SK-N-SH treated with all-trans-retinoic acid at 6 μM for 48 hours (cell line): ENCODE results near the gene GREM2.

Experiments used
- ESRRG ChIP-seq: fragments of 250-450 bp; sonication (Bioruptor Pico); IDR thresholded peaks from 2 replicates; pipeline ENCODE4 v1.6.1; 2021; ENCODE audit warnings: mild to moderate bottlenecking
- GLIS3 ChIP-seq: fragments of 250-450 bp; sonication (Bioruptor Pico); IDR thresholded peaks from 2 replicates; pipeline ENCODE4 v1.5.0; 2020; ENCODE audit warnings: mild to moderate bottlenecking, moderate library complexity
- OSR1 ChIP-seq: fragments of 250-450 bp; sonication (Bioruptor Pico); IDR thresholded peaks from 2 replicates; pipeline ENCODE4 v1.8.0; 2022; ENCODE audit warnings: moderate library complexity, mild to moderate bottlenecking, inconsistent platforms
- ZFP3 ChIP-seq: fragments of 250-450 bp; sonication (Bioruptor Pico); IDR thresholded peaks from 2 replicates; pipeline ENCODE4 v1.5.0; 2020; ENCODE audit warnings: mild to moderate bottlenecking, moderate library complexity
- ZNF70 ChIP-seq: fragments of 450-650 bp; formaldehyde crosslinking; IDR thresholded peaks from 2 replicates; pipeline ENCODE4 v1.5.0; 2020; ENCODE audit warnings: mild to moderate bottlenecking, moderate library complexity
- TF ChIP-seq, protein P1 (sequence below): fragments of 250-450 bp; sonication (Bioruptor Pico); IDR thresholded peaks from 2 replicates; pipeline ENCODE4 v1.8.0; 2021; ENCODE audit warnings: low read depth, mild to moderate bottlenecking, moderate library complexity, borderline replicate concordance

DNA sequence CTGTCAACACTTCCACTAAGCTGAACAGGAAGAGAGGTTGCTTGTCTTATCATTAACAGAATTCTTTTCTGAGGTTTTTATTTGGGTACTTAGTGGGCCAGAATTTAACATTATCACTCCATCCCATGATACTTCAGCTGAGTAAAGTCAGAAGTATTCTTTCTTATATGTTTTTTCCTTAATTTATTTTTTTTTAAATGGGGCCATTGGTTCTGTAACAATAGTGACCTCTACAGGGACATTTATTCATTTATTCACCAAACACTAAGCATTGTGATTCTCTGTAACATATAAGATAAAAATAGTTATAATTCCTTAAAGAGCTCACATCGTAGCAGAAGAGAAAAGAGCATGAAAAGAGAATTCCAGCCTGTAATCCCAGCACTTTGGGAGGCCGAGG is 9.8 kb downstream of the GREM2 start:
- TF ChIP-seq ESRRG (CRISPR knock-in tag) (no peak), OSR1 (no peak), ZNF70 (CRISPR knock-in tag) (no peak), GLIS3 (no peak), ZFP3 (no peak)
- TF ChIP-seq, protein P1, sequence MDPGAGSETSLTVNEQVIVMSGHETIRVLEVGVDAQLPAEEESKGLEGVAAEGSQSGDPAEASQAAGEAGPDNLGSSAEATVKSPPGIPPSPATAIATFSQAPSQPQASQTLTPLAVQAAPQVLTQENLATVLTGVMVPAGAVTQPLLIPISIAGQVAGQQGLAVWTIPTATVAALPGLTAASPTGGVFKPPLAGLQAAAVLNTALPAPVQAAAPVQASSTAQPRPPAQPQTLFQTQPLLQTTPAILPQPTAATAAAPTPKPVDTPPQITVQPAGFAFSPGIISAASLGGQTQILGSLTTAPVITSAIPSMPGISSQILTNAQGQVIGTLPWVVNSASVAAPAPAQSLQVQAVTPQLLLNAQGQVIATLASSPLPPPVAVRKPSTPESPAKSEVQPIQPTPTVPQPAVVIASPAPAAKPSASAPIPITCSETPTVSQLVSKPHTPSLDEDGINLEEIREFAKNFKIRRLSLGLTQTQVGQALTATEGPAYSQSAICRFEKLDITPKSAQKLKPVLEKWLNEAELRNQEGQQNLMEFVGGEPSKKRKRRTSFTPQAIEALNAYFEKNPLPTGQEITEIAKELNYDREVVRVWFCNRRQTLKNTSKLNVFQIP (CRISPR knock-in tag), result no peak
